Mesendoderm (in vitro differentiated cells): ENCODE data around the gene POC1A.
"Not testable (repeated sequence)": the region's sequence is repeated elsewhere in the genome, so short reads cannot be mapped to it uniquely, and the experiment has no call there.

Experiments
- DNase-seq: peaks from one replicate; pipeline ENCODE4 v3.0.0; 2013
- H2AK5ac ChIP-seq: 2 replicates; pipeline ENCODE4 v1.6.1; 2013; ENCODE audit warnings: low read length, inconsistent platforms
- H2BK120ac ChIP-seq: 2 replicates; pipeline ENCODE4 v1.6.1; 2013; ENCODE audit warnings: low read depth, mild to moderate bottlenecking, low read length, moderate library complexity, mixed read lengths
- H2BK15ac ChIP-seq: replicated peaks from 2 replicates; pipeline ENCODE4 v1.6.1; 2013; ENCODE audit warnings: low read depth, mild to moderate bottlenecking, moderate library complexity
- H2BK5ac ChIP-seq: 2 replicates; pipeline ENCODE4 v1.6.1; 2013; ENCODE audit warnings: low read length, inconsistent platforms
- H3K18ac ChIP-seq: 2 replicates; pipeline ENCODE4 v1.6.1; 2013; ENCODE audit warnings: mild to moderate bottlenecking, low read length, mixed read lengths
- H3K23ac ChIP-seq: one replicate; pipeline ENCODE4 v1.6.1; 2013; ENCODE audit warnings: low read length
- H3K27ac ChIP-seq: 2 replicates; pipeline ENCODE4 v1.5.1; 2013; ENCODE audit warnings: low read depth, mild to moderate bottlenecking, inconsistent platforms, low read length, moderate library complexity
- H3K27me3 ChIP-seq: 2 replicates; pipeline ENCODE4 v1.6.1; 2013; ENCODE audit warnings: low read length, control low read depth, mild to moderate bottlenecking, inconsistent platforms; ENCODE audit not compliant: insufficient read depth, poor library complexity
- H3K36me3 ChIP-seq: 2 replicates; pipeline ENCODE4 v1.6.1; 2013; ENCODE audit warnings: low read length, inconsistent platforms; ENCODE audit not compliant: control insufficient read depth, insufficient read depth
- H3K4ac ChIP-seq: one replicate; pipeline ENCODE4 v1.6.1; 2013; ENCODE audit warnings: low read depth, mild to moderate bottlenecking, low read length, moderate library complexity
- H3K4me1 ChIP-seq: 2 replicates; pipeline ENCODE4 v1.6.1; 2013; ENCODE audit warnings: low read depth, low read length, inconsistent platforms; ENCODE audit not compliant: control insufficient read depth
- H3K4me2 ChIP-seq: 2 replicates; pipeline ENCODE4 v1.6.1; 2013; ENCODE audit warnings: low read length
- H3K4me3 ChIP-seq: 2 replicates; pipeline ENCODE4 v1.5.1; 2013; ENCODE audit warnings: mild to moderate bottlenecking, low read length
- H3K56ac ChIP-seq: one replicate; pipeline ENCODE4 v1.6.1; 2013; ENCODE audit warnings: low read length
- H3K79me1 ChIP-seq: 2 replicates; pipeline ENCODE4 v1.6.1; 2013; ENCODE audit warnings: low read length, inconsistent platforms
- H3K79me2 ChIP-seq: 2 replicates; pipeline ENCODE4 v1.6.1; 2013; ENCODE audit warnings: mild to moderate bottlenecking, low read length; ENCODE audit not compliant: control insufficient read depth, insufficient read depth
- H3K9ac ChIP-seq: 2 replicates; pipeline ENCODE4 v1.6.1; 2013; ENCODE audit warnings: low read length, inconsistent platforms
- H4K5ac ChIP-seq: one replicate; pipeline ENCODE4 v1.6.1; 2013; ENCODE audit warnings: low read length
- H4K8ac ChIP-seq: one replicate; pipeline ENCODE4 v1.6.1; 2013; ENCODE audit warnings: low read depth, mild to moderate bottlenecking, control low read depth, low read length, moderate library complexity
- WGBS: extraction: QIAGEN DNeasy Blood & Tissue Kit; methylation state at CpG from one replicate; pipeline ENCODE4 v1.1.7; 2013; ENCODE audit warnings: low lambda C conversion rate, missing lambda C conversion rate; ENCODE audit not compliant: insufficient coverage; ENCODE audit errors: extremely low coverage; 5-methylcytosine and 5-hydroxymethylcytosine counted together

The POC1A gene

GRCh38 chr3:52182196-52182595 lies 28.0 kb upstream of the POC1A start:
- DNase-seq, result no peak
- Histone ChIP-seq H3K36me3 (no peaks in the 10 kb centered on the region), H2BK15ac (no peak overlapping the region), H3K27ac (no peak overlapping the region), H4K8ac (no peak overlapping the region), H3K18ac (no peak overlapping the region), H3K9ac (no peak overlapping the region), H2AK5ac (no peak overlapping the region), H4K5ac (no peak overlapping the region), H3K79me2 (no peaks in the 10 kb centered on the region), H2BK120ac (no peak overlapping the region), H3K4me2 (no peak overlapping the region), H3K4me1 (no peaks in the 10 kb centered on the region), H3K4me3 (no peak overlapping the region), H3K27me3 (no peaks in the 10 kb centered on the region), H3K4ac (no peak overlapping the region), H3K56ac (no peak overlapping the region), H2BK5ac (no peak overlapping the region), H3K79me1 (no peaks in the 10 kb centered on the region), H3K23ac (no peak overlapping the region)
- no CpG with 5 or more reads among the region's 5 CpGs for WGBS

- H3K23ac ChIP-seq, result no peak overlapping the region
- H3K18ac ChIP-seq, result no peak overlapping the region
- H3K4me2 ChIP-seq, result no peak overlapping the region
- H3K79me1 ChIP-seq, result no peaks in the 10 kb centered on the region
- no peak overlapping the region for H3K4me3 ChIP-seq
- H2BK120ac ChIP-seq, result no peak overlapping the region
- H3K27ac ChIP-seq, result no peak overlapping the region
- no peak overlapping the region for H2BK5ac ChIP-seq
- no peak overlapping the region for H2AK5ac ChIP-seq
- H3K79me2 ChIP-seq, result no peaks in the 10 kb centered on the region
- DNase-seq, result no peak
- H3K4me1 ChIP-seq, result no peaks in the 10 kb centered on the region
- no peaks in the 10 kb centered on the region for H3K27me3 ChIP-seq
- no peaks in the 10 kb centered on the region for H3K36me3 ChIP-seq
- H4K8ac ChIP-seq, result no peak overlapping the region
- H4K5ac ChIP-seq, result no peak overlapping the region
- H3K56ac ChIP-seq, result no peak overlapping the region
- H2BK15ac ChIP-seq, result no peak overlapping the region
- H3K4ac ChIP-seq, result no peak overlapping the region
- no CpG with 5 or more reads among the region's 4 CpGs for WGBS
- no peak overlapping the region for H3K9ac ChIP-seq
These were observed 27.3 kb upstream of the POC1A start for GRCh38 chr3:52181543-52181942.

GRCh38 chr3:52178537-52178936 lies 24.3 kb upstream of the POC1A start:
- no peak overlapping the region for H3K4ac ChIP-seq
- no peak overlapping the region for H3K4me2 ChIP-seq
- no peak overlapping the region for H2BK15ac ChIP-seq
- no peak for DNase-seq
- WGBS, result no CpG with 5 or more reads among the region's 1 CpG
- no peak overlapping the region for H2BK120ac ChIP-seq
- H3K4me3 ChIP-seq, result no peak overlapping the region
- H3K36me3 ChIP-seq, result no peaks in the 10 kb centered on the region
- no peak overlapping the region for H2AK5ac ChIP-seq
- H3K23ac ChIP-seq, result peak overlapping the region; percentile 9
- H3K79me2 ChIP-seq, result no peaks in the 10 kb centered on the region
- no peak overlapping the region for H2BK5ac ChIP-seq
- H3K18ac ChIP-seq, result no peak overlapping the region
- H3K9ac ChIP-seq, result no peak overlapping the region
- no peaks in the 10 kb centered on the region for H3K27me3 ChIP-seq
- H4K8ac ChIP-seq, result no peak overlapping the region
- no peak overlapping the region for H4K5ac ChIP-seq
- no peaks in the 10 kb centered on the region for H3K4me1 ChIP-seq
- H3K56ac ChIP-seq, result no peak overlapping the region
- no peak overlapping the region for H3K27ac ChIP-seq
- H3K79me1 ChIP-seq, result no peaks in the 10 kb centered on the region

- not testable (repeated sequence) for H4K8ac ChIP-seq, H2BK15ac ChIP-seq, H3K4me1 ChIP-seq, H3K79me2 ChIP-seq, H3K27me3 ChIP-seq, H2BK120ac ChIP-seq, H2BK5ac ChIP-seq, DNase-seq, H3K27ac ChIP-seq, H3K56ac ChIP-seq, H3K4ac ChIP-seq, H3K79me1 ChIP-seq, H3K9ac ChIP-seq, H3K36me3 ChIP-seq, H2AK5ac ChIP-seq, H4K5ac ChIP-seq, H3K4me3 ChIP-seq, H3K23ac ChIP-seq, H3K18ac ChIP-seq, H3K4me2 ChIP-seq
- WGBS, result no CpG with 5 or more reads among the region's 4 CpGs
These were observed 23.9 kb upstream of the POC1A start for GRCh38 chr3:52178126-52178525.

GRCh38 chr3:52177701-52178042 lies 23.4 kb upstream of the POC1A start:
- H3K18ac ChIP-seq, result no peak overlapping the region
- no peak overlapping the region for H3K27ac ChIP-seq
- no peaks in the 10 kb centered on the region for H3K4me1 ChIP-seq
- no peak overlapping the region for H2BK5ac ChIP-seq
- no peak overlapping the region for H3K23ac ChIP-seq
- no peaks in the 10 kb centered on the region for H3K79me1 ChIP-seq
- H3K4me3 ChIP-seq, result no peak overlapping the region
- H2BK15ac ChIP-seq, result no peak overlapping the region
- no peak overlapping the region for H4K8ac ChIP-seq
- no peak for DNase-seq
- no peak overlapping the region for H3K9ac ChIP-seq
- no peaks in the 10 kb centered on the region for H3K79me2 ChIP-seq
- no peak overlapping the region for H3K4me2 ChIP-seq
- H3K4ac ChIP-seq, result no peak overlapping the region
- no peak overlapping the region for H4K5ac ChIP-seq
- H3K56ac ChIP-seq, result no peak overlapping the region
- no peak overlapping the region for H2BK120ac ChIP-seq
- no peaks in the 10 kb centered on the region for H3K36me3 ChIP-seq
- H2AK5ac ChIP-seq, result no peak overlapping the region
- H3K27me3 ChIP-seq, result no peaks in the 10 kb centered on the region
- WGBS, result no CpG with 5 or more reads among the region's 5 CpGs

- no CpG with 5 or more reads among the region's 15 CpGs for WGBS
- H3K18ac ChIP-seq, result no peak overlapping the region
- no peak overlapping the region for H4K5ac ChIP-seq
- no peaks in the 10 kb centered on the region for H3K36me3 ChIP-seq
- no peaks in the 10 kb centered on the region for H3K27me3 ChIP-seq
- H2BK5ac ChIP-seq, result no peak overlapping the region
- H4K8ac ChIP-seq, result no peak overlapping the region
- no peak overlapping the region for H3K23ac ChIP-seq
- H3K9ac ChIP-seq, result no peak overlapping the region
- H3K4me1 ChIP-seq, result no peaks in the 10 kb centered on the region
- no peak for DNase-seq
- H3K27ac ChIP-seq, result no peak overlapping the region
- no peak overlapping the region for H2AK5ac ChIP-seq
- H3K4me2 ChIP-seq, result no peak overlapping the region
- H2BK120ac ChIP-seq, result no peak overlapping the region
- H2BK15ac ChIP-seq, result no peak overlapping the region
- H3K56ac ChIP-seq, result no peak overlapping the region
- no peaks in the 10 kb centered on the region for H3K79me2 ChIP-seq
- no peak overlapping the region for H3K4ac ChIP-seq
- H3K4me3 ChIP-seq, result no peak overlapping the region
- H3K79me1 ChIP-seq, result no peaks in the 10 kb centered on the region
These were observed 22.9 kb upstream of the POC1A start for GRCh38 chr3:52176951-52177700.
